Mucosa of stomach (tissue), 1 donor: ENCODE data around the gene LRRC27.

Experiments
- H3K27me3 ChIP-seq: one replicate; pipeline ENCODE4 v1.7.0; 2013; ENCODE audit warnings: mild to moderate bottlenecking, low read length; ENCODE audit not compliant: control insufficient read depth, insufficient read depth
- H3K36me3 ChIP-seq: one replicate; pipeline ENCODE4 v1.7.0; 2013; ENCODE audit warnings: low read length; ENCODE audit not compliant: control insufficient read depth, insufficient read depth
- H3K4me1 ChIP-seq: one replicate; pipeline ENCODE4 v1.7.0; 2013; ENCODE audit warnings: mild to moderate bottlenecking, low read length; ENCODE audit not compliant: control insufficient read depth, insufficient read depth
- H3K4me3 ChIP-seq: one replicate; pipeline ENCODE4 v1.7.0; 2013; ENCODE audit warnings: low read length
- H3K9ac ChIP-seq: one replicate; pipeline ENCODE4 v1.7.0; 2013; ENCODE audit warnings: mild to moderate bottlenecking, low read length, moderate library complexity
- H3K9me3 ChIP-seq: one replicate; pipeline ENCODE4 v1.7.0; 2013; ENCODE audit warnings: mild to moderate bottlenecking, low read length, moderate library complexity; ENCODE audit not compliant: control insufficient read depth
- donor health status: Pancreatic carcinoma.

The LRRC27 gene

GRCh38 chr10:132427006-132427771, 95.2 kb downstream of the LRRC27 start:
- no peaks in the 10 kb centered on the region for H3K27me3 ChIP-seq
- no peak overlapping the region for H3K4me3 ChIP-seq
- no peak overlapping the region for H3K9ac ChIP-seq
- no peaks in the 10 kb centered on the region for H3K9me3 ChIP-seq
- peaks cover 34% of the 10 kb centered on the region for H3K4me1 ChIP-seq
- H3K36me3 ChIP-seq: peaks cover 5% of the 10 kb centered on the region

- H3K4me1 ChIP-seq: peaks cover 27% of the 10 kb centered on the region
- H3K9me3 ChIP-seq: no peaks in the 10 kb centered on the region
- no peaks in the 10 kb centered on the region for H3K27me3 ChIP-seq
- no peaks in the 10 kb centered on the region for H3K36me3 ChIP-seq
- no peak overlapping the region for H3K4me3 ChIP-seq
- H3K9ac ChIP-seq: no peak overlapping the region
Observed at GRCh38 chr10:132427939-132428367, 96.0 kb downstream of the LRRC27 start.

- Histone ChIP-seq H3K9ac (no peak overlapping the region), H3K27me3 (no peaks in the 10 kb centered on the region), H3K36me3 (no peaks in the 10 kb centered on the region), H3K4me3 (no peak overlapping the region), H3K9me3 (no peaks in the 10 kb centered on the region), H3K4me1 (peaks cover 22% of the 10 kb centered on the region)
Observed at GRCh38 chr10:132428486-132428995, 96.5 kb downstream of the LRRC27 start.
